HG03175 (cell line): ENCODE measurements around the gene XPO6.

Experiments
- ATAC-seq: cut with Tn5 transposase; IDR thresholded peaks from one replicate; pipeline ENCODE4 v1.9.1; 2021; ENCODE audit warnings: mild to moderate bottlenecking, moderate library complexity; ENCODE audit not compliant: unreplicated experiment

The XPO6 gene

GRCh38 chr16:28158136-28158535 is 53.6 kb downstream of the XPO6 start:
- ATAC-seq, result no peak

GRCh38 chr16:28156056-28156680 is 55.6 kb downstream of the XPO6 start:
- ATAC-seq, result no peak

- ATAC-seq, result no peak
Measured at GRCh38 chr16:28155293-28155692, 56.5 kb downstream of the XPO6 start.

- no peak for ATAC-seq
Measured at GRCh38 chr16:28151180-28151579, 60.6 kb downstream of the XPO6 start.

GRCh38 chr16:28149011-28149888 is 62.5 kb downstream of the XPO6 start:
- ATAC-seq, result no peak

GRCh38 chr16:28146536-28146935 is 65.2 kb downstream of the XPO6 start:
- ATAC-seq, result no peak

GRCh38 chr16:28145796-28146195 is 66.0 kb downstream of the XPO6 start:
- ATAC-seq, result no peak

- peak; percentile 77 for ATAC-seq
Measured at GRCh38 chr16:28140788-28141618, 70.8 kb downstream of the XPO6 start.

GRCh38 chr16:28139530-28139929 is 72.2 kb downstream of the XPO6 start:
- ATAC-seq, result no peak

GRCh38 chr16:28136751-28137434 is 74.9 kb downstream of the XPO6 start:
- ATAC-seq, result no peak

GRCh38 chr16:28133666-28134065 is 78.1 kb downstream of the XPO6 start:
- ATAC-seq, result no peak

GRCh38 chr16:28131743-28132393 is 79.9 kb downstream of the XPO6 start:
- no peak for ATAC-seq

- no peak for ATAC-seq
Measured at GRCh38 chr16:28131181-28131580, 80.6 kb downstream of the XPO6 start.

- no peak for ATAC-seq
Measured at GRCh38 chr16:28130099-28131088, 81.4 kb downstream of the XPO6 start.

GRCh38 chr16:28126684-28127620 is 84.8 kb downstream of the XPO6 start:
- no peak for ATAC-seq

- no peak for ATAC-seq
Measured at GRCh38 chr16:28125592-28125991, 86.2 kb downstream of the XPO6 start.

- no peak for ATAC-seq
Measured at GRCh38 chr16:28121527-28121926, 90.2 kb downstream of the XPO6 start.

- ATAC-seq, result no peak
Measured at GRCh38 chr16:28120754-28121153, 91.0 kb downstream of the XPO6 start.
